Measurements from ENCODE around the gene DHX35.

Gene DHX35

GRCh38 chr20:39032997-39033396 is 70.9 kb downstream of the DHX35 start:
- FAIRE-seq = no peak

DNA sequence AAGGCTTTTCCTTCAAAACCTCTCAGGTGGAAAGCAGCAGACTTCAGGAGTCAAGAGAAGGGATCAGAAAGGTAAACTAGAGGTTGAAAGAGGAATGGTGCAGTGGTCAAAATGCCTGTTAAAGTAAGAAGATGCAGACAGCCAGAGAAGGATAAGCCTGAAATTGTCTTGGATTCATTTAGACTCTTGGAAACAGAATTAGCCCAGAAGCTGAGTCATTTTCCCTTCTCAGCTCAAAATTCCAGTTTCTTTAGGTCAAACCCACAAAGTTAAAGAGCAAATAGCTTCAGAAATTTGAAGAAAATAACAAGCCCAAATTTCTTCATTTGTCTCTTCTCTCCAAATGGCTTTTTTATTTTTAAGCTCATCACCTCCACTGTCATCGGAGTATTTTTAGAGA is 73.9 kb downstream of the DHX35 start:
- no peak for FAIRE-seq

- no peak for FAIRE-seq
Measured at GRCh38 chr20:39036851-39037250, 74.7 kb downstream of the DHX35 start.

GRCh38 chr20:39038047-39038446 is 75.9 kb downstream of the DHX35 start:
- FAIRE-seq = no peak

DNA sequence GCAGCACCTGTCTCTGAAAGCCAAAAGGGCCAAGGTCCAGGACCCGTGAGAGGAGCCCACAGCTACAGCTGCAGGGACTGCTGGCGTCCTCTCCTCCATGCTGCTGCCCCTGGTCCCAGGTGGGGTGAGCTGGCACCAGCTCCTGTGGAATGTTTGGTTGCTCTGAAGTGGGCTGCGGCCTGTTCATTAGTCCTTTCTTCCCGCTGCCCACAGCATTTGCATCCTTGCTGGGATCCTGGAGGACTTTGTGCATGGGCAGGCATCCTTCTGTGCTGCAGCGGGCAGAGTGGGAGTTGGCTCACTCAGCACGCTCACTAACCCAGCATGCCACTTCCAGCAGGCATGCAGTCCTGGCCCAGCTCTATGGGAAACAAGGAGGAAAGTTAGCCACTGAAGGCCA is 76.4 kb downstream of the DHX35 start:
- FAIRE-seq = no peak

DNA sequence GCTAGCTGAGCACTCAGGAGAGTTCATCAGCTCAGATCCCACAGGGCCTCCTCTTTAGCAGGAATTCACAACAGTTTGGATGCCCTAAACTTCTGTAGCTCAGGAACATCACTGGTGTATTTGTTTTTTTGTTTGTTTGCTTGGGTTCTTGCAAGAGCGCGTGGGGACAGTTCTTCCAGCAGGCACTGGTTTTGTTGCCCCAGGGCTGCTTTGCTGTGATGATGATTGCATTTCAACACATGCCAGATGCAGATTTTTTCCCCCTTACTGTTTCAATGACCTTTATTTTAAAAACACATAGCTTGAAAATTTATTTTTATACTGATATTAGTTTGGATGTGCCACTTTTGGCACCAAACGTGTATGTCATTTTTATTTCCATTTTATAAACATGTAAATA is 77.1 kb downstream of the DHX35 start:
- FAIRE-seq = no peak

DNA sequence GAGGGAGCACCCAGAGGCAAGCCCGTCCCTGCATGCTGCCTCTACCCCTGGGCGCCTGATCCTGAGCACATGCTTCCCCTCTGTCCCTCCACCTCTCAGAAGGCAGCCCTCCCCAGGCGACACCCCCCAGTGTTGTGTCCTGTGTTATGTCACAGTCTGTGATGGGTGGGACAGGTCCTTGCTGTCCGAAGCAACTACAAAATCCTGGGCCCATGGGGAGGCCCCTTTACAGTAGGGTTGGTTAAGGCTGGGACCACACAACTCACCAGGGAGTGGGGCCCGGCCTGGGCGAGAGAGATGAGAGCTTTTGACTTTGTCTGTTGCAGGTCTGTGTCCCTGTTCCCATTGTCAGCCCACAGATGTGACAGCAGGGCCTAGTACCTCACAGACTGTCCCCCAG is 78.0 kb downstream of the DHX35 start:
- no peak for FAIRE-seq

DNA sequence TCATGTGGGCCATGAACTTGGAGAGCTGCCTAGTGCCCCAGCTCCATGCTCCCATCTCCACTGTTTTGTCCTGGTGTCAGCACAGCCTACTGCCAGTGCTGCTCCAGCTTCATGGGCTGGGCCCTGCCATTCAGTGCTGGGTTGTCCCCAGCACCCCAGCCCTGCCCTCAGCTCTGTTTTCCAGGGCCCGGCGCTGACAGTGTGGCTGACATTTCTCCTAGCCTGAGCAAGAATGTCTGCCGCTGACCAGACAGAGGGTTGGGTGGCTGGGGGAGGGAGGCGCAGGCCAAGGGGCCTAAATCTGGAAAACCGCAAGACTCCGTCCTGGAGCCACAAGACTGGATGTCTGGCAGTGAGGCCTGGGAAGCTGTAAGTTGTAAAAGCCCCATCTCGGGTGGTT is 78.9 kb downstream of the DHX35 start:
- no peak for FAIRE-seq

DNA sequence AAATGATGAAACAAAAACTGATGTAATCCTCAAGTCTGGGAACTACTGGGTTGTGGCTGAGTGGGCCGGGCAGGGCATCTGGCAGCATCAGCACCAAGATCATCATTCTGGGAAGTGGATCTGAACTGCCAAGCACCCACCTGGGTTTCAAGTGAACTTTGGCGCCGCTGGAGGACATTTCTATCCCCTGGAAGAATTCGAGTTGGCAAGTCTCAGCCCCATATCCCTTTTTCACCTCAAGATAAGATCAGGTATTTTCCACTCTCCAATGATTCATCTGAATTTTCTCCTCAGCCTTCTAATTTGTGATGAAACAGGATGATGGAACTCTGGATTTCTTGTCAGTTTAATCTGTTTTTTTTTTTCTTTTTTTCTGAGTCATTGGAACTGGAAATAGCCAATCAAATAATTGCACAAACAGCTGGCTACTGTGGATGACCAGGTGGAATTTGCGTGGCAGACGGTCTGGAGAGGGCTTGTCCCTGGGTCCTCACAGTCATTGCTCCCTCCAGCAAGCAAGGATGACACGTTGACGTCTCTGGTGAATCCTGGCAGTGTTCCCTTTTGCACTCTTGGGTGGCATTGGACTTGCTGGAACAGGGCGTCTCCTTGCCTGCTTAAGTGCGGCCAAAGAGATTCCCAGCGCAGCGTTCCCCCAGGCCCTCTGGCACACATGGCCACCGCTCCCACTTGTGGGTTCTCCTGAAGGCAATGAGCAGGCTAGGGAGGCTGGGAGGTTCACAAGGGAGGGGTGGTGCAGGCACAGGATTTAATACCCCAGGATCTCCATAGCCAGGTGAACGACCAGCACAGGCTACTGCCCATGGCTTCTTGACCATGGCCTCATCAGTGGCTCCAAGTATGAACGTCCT is 80.4 kb downstream of the DHX35 start:
- no peak for FAIRE-seq

- no peak for FAIRE-seq
Measured at GRCh38 chr20:39044501-39044900, 82.4 kb downstream of the DHX35 start.

DNA sequence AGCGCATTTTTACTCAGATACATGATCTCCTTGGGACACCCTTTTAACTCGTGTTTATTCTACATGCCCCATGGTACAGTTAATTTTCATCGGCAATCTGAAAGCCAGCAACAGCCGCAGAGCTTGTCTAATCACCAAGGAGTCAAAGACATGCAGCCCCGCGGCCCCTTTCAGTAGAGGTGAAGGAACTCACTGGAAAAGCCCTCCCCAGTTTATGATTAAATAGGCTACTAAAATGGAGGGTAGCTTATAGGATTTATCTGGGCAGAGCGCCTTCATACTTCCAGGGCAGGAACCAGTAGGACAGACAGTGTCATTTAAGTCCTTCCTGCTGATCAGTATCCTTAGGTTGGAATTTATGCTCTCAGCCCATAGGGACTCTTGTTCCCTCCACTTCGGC is 83.5 kb downstream of the DHX35 start:
- no peak for FAIRE-seq

DNA sequence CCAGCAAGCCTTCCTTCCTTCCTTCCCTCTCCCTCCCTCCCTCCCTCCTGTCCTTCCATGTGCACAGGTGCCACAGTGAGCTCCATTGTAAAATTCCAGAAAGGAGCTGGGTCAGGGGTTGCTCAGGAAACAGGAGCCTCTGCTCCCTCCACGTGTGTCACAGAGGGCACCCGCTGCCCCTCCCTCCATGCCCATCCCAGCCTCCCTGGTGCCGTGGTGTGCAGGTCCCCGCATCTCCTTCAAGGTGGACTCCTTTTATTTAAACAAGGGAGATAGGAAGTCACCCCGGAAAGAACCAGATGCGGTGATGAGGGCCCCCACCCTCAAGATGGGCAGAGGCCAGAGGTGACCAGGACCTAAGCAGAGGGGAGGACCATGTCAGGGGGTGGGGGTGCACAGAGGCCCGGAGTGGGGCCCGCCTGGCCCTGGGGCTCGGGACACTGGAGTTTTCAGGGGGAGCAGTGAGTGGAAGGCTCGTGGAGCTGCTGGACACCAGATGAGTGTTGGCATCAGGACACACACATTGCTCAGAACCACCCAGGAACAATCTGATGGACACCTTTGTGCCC is 85.4 kb downstream of the DHX35 start:
- no peak for FAIRE-seq

DNA sequence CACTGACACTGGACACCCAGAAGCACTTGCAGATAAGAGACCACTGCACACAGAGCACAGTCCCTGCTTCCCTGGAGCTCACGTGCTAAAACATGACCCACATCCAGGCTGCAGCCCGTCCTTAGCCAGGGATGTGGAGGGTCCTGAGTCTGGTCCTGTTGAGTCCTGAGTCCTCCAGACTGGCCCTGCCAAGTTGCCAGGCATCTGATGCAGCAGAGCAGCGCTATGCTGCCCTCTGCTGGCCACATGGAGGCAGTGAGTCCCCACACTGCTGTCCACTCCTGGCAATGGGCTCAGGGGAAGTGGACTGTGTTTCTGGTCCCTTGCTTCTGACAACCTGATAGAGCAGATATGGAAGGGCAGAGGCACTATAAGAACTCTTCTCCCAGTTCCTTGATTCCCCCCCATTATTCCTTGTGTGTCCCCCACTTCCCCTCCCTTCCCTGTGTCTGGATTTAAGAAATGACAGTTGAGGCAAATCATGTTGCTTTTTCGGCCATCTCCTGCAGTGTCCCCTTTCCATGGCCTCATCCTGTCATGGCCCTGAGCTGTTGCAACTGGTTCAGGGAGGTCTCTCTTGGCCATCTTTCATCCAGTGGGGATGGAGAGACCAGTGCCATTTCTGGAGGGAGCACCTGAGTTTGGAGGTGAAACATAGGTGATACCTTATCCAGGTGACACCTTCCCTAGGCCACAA is 86.0 kb downstream of the DHX35 start:
- no peak for FAIRE-seq

DNA sequence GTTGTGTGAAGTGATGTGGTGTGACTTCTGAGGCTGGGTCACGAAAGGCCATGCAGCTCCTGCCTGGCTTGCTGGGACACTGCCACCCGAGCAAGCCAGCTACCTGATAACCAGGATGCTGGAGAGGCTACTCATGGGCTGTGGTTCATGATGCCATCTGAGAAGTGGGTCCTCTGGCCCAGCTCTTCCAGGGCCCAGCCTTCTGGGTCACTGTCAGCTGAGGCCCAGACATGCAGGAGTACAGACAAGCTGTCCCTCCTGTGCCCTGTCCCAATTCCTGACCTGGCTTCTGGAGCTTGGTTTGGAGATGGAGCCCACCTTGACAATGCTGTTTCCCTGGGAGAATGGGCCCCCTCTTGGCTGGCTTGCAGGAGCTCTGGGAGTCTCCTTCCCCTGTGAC is 87.0 kb downstream of the DHX35 start:
- no peak for FAIRE-seq

- no peak for FAIRE-seq
Measured at GRCh38 chr20:39049684-39050554, 87.8 kb downstream of the DHX35 start.

GRCh38 chr20:39050555-39050902 is 88.4 kb downstream of the DHX35 start:
- no peak for FAIRE-seq

- no peak for FAIRE-seq
Measured at GRCh38 chr20:39052676-39053075, 90.5 kb downstream of the DHX35 start.

DNA sequence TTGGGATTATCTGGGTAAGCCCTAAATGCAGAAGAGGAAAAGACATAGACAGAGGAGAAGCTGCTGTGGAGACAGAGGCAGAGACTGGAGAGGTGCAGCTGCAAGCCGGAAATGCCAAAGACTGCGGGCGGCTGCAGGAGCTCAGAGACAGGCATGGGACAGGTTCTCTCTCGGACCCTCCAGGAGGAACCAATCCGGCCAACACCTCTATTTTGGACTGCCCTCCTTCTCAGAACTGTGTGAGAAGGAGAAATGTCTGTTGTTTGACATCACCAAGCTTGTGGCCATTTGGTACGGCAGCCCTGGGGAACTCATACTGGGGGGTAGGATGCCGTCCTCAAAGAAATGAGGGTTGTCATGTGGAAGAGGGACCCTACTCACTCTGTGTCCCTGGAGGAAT is 95.0 kb downstream of the DHX35 start:
- FAIRE-seq = no peak

DNA sequence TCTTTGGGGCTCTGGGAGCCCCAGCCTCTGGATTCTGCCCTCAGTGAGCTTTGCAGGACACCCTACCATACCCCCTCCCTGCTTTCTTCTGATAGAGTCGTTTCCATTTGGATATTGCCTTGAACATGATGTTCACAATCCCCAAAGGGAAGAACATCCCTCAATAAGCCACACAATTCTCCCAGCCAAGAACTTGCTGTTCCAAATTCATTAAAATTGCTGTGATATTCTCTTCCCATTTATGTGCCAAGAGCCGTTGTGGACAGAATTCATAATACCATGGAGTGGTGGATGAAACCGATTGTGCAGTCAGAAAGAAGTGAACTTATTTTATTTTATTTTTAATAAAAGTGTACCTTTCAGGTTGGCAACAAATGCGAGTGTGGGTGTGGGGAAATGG is 95.8 kb downstream of the DHX35 start:
- no peak for FAIRE-seq

- FAIRE-seq = no peak
Measured at GRCh38 chr20:39059036-39059435, 96.9 kb downstream of the DHX35 start.

DNA sequence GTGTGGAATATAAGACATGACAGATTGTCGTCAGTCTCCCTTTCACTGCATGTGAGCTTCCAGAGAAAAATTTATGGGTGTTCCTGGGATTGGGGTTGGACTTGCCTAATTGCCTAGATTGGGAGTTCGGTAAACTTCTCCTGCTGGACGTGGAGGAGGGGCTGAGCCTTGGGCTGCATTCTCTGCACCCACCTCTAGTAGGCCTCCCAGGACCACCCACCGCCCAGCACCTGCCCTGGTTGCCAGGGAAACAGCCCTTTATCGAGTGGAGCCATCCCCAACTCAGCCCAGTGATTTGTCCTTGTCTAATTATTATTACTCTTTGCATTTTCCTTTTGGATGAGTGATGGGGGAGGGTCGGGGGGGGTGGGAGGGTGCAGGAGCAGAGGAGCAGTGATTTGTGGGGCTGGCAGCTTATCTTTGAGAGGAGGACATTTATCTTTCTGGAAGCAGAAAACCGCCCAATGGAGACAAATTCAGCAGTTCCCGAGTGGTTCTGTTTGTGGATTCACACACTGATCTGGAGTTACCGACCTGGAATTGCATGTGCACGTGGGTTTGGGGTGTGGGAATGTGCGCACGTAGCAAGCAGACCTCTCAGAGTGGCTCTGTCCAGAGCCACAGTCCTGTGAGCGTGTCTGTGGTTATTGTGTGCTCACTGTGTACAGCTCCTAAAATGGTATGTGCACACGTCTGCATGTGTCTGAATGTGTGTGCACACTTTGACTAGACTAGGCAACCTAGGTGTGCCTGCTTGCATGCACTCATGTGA is 104.5 kb downstream of the DHX35 start:
- FAIRE-seq = no peak

- FAIRE-seq = no peak
Measured at GRCh38 chr20:39067526-39068216, 105.5 kb downstream of the DHX35 start.
